HG02840 (cell line): ENCODE measurements around the gene TNS1.

Experiments used
- ATAC-seq: cut with Tn5 transposase; IDR thresholded peaks from one replicate; pipeline ENCODE4 v1.9.1; 2021; ENCODE audit warnings: mild to moderate bottlenecking, moderate library complexity, moderate number of reproducible peaks; ENCODE audit not compliant: unreplicated experiment, low FRiP score

The TNS1 gene

GRCh38 chr2:217766356-217766755 lies 236.4 kb downstream of the TNS1 start:
- ATAC-seq = no peak

DNA sequence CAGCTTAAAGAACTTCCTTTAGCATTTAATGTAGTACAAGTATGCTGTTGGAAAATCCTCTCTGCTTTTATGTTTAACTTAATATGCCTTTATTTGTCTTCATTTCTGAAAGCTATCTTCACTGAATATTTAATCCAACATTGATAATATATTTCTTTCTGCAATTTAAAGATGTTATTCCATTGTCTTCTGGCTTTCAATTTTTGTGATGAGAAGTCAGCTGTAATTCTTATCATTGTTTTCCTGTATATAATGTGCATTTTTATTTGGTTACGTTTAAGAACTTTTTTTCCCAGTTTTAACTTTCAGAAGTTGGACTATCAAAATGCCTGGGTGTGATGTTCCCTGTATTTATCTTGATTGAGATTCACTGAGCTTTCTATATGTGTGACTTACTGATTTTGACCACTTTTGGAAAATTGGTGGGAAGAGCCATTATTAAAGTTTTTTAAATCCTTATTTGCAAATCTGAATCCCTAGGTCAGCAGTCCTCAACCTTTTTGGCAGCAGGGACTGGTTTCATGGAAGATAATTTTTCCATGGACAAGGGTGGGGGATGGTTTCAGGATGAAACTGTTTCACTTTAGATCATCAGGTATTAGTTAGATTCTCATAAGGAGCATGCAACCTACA lies 241.0 kb downstream of the TNS1 start:
- no peak for ATAC-seq

DNA sequence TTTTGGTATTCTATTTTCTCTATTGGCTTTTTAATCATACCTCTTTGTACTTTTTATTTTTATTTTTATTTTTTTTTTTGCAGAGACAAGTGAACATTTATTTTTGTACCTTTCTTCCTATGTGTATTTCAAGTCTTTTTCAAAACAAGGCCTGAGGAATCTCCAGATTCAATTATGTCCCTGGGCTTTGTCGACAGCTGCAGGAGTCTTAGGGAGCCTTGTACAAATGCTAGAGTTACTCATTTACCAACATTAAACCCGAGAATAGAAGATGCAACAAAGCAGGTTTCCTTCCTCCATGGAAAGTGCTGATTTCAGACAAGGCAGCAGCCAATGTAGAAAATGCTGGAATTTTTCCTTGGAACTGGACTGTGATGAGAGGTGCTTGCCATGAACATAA lies 242.8 kb downstream of the TNS1 start:
- no peak for ATAC-seq

GRCh38 chr2:217757108-217757463 lies 245.7 kb downstream of the TNS1 start:
- ATAC-seq = no peak

- no peak for ATAC-seq
Observed at GRCh38 chr2:217756375-217757107, 246.3 kb downstream of the TNS1 start.

DNA sequence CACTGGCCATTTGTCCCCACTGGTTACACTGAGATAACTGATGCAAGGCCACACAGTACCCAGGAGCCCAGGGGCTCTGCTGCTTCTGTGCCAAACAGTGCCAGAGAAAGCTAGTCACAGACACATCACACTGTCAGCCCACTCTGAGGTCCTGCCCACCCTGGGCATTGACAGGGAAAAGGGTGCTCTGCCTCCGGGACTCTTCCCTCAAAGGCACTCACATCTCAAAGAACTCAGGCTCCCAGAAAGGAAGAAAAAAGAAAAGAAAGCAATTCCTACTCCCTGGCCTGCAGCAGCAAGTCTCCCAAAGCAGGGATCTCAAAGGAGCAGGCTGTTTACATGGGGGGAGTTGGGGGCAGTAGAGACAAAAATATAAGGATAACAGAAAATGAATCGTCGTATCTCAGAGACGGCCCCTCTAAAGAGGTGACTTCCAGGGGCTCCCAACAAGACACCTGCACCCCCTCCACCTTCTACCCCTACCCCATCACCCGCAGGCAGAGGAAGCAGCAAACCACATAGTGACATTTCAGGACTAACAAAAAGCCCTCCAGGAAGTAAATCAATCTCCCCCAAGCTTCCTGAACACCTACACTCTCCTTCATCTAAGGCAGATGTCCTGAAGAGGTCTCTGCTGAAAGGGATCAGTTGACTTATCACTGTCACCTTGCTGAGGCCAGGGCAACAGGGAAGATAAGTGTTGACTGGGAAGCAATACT lies 247.6 kb downstream of the TNS1 start:
- no peak for ATAC-seq

GRCh38 chr2:217753460-217754200 lies 249.2 kb downstream of the TNS1 start:
- ATAC-seq = no peak

DNA sequence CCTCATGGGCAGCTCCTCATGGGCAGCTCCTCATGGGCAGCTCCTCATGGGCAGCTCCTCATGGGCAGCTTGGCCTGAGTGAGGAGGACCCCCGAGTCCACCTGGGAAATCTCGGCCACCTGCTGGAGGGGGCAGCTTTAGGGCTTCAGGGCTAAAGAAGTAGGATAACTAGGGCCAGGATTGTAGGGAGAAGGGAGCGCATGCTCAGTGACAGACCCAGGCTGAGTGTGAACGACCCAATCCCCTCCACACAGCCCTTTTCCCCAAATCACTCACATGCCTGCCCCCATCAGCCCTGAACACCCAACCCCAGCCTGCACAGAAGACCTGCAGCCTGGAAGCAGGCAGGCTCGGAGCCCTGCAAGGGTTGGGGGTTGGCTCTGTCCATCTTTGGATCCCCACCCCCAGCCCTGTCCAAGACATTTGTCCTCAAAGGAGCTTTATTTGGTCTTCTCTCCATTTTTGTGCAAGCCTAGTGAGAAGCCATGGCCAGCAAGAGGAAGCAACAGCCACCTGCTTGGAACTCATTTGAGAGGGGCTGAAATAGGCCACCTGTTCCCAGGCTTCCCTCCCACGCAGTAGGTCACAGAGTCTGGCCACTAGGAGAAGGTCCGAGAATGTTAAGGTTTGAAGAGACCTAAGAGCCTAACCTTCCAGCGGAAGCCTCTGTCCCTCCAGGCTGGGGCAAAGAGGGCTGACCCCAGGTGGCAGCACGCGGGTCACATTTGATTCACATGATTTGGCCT lies 249.9 kb downstream of the TNS1 start:
- no peak for ATAC-seq

DNA sequence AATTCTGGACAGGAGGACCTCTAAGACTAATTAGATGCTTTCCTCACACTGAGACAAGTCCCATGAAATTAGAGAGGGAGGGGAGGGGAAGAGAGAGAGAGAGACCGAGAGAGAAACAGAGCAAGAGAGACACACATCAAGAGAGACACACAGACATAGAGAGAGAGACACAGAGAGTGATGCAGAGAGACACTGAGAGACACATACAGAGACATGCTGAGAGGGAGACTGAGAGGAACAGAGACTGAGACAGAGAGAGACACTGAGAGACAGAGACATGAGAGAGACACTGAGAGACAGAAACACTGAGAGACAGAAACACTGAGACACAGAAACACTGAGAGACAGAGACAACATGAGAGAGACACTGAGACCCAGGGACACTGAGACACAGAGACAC lies 250.8 kb downstream of the TNS1 start:
- no peak for ATAC-seq

DNA sequence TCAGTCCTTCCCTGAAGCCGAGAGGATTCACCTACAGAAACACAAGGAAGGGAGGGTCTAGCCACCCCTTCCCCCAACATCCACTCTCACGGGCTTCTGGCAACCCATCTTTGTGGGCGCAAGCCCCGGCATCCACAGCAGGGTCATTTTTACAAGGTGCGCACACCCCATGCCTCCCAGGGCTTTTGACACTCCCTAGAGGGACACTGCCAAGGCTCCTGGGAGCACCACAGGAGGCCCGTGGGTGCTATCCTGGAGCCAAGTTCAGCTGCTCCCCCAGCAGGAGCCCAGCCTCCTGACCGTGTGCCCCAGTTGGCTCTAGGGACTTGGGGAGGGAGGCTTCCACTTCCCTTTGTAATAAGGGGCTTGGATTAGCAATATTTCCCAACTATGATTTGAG lies 251.6 kb downstream of the TNS1 start:
- ATAC-seq = no peak
